ENCODE measurements around the gene SYNE1.

DNA sequence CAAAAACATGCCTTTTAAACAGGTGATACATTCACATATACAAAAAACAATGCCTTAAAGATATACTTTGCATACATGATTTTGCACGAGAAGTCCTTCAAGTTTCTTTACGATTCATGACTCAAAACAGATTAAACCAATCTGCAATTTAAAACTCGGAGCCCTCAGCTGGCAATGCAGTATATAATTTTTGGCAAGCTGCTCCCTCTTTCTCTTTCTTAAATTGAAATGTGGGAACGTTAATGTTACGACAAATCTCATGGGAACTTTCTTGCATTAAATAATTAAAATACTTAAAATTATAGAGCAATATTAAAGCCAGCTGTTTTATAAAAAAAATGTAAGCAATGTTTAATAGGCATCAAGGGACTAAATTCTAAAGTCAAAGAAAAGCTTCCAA lies 495.1 kb downstream of the SYNE1 start:
- TF ChIP-seq, protein P1, sequence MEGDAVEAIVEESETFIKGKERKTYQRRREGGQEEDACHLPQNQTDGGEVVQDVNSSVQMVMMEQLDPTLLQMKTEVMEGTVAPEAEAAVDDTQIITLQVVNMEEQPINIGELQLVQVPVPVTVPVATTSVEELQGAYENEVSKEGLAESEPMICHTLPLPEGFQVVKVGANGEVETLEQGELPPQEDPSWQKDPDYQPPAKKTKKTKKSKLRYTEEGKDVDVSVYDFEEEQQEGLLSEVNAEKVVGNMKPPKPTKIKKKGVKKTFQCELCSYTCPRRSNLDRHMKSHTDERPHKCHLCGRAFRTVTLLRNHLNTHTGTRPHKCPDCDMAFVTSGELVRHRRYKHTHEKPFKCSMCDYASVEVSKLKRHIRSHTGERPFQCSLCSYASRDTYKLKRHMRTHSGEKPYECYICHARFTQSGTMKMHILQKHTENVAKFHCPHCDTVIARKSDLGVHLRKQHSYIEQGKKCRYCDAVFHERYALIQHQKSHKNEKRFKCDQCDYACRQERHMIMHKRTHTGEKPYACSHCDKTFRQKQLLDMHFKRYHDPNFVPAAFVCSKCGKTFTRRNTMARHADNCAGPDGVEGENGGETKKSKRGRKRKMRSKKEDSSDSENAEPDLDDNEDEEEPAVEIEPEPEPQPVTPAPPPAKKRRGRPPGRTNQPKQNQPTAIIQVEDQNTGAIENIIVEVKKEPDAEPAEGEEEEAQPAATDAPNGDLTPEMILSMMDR (IDR thresholded peaks at IDR 0.05; ENCODE audit: low read depth, low read length, missing input control), result no peak
- TF ChIP-seq, protein P2, sequence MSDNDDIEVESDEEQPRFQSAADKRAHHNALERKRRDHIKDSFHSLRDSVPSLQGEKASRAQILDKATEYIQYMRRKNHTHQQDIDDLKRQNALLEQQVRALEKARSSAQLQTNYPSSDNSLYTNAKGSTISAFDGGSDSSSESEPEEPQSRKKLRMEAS (IDR thresholded peaks at IDR 0.05), result no peak
- TF ChIP-seq, protein P3, sequence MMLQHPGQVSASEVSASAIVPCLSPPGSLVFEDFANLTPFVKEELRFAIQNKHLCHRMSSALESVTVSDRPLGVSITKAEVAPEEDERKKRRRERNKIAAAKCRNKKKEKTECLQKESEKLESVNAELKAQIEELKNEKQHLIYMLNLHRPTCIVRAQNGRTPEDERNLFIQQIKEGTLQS (IDR thresholded peaks at IDR 0.05), result no peak
- TF ChIP-seq NR2F2 (IDR thresholded peaks at IDR 0.05) (no peak), TAF1 (conservative IDR thresholded peaks at IDR 0.05) (no peak), SP1 (IDR thresholded peaks at IDR 0.05) (no peak), YY1 (IDR thresholded peaks at IDR 0.05) (no peak), RAD21 (IDR thresholded peaks at IDR 0.05) (no peak), GABPA (IDR thresholded peaks at IDR 0.05 in 1 of 2, conservative IDR thresholded peaks at IDR 0.05 in 1 of 2) (no peak), JUND (IDR thresholded peaks at IDR 0.05) (no peak), RXRA (IDR thresholded peaks at IDR 0.05) (no peak)
- TF ChIP-seq, protein P4, sequence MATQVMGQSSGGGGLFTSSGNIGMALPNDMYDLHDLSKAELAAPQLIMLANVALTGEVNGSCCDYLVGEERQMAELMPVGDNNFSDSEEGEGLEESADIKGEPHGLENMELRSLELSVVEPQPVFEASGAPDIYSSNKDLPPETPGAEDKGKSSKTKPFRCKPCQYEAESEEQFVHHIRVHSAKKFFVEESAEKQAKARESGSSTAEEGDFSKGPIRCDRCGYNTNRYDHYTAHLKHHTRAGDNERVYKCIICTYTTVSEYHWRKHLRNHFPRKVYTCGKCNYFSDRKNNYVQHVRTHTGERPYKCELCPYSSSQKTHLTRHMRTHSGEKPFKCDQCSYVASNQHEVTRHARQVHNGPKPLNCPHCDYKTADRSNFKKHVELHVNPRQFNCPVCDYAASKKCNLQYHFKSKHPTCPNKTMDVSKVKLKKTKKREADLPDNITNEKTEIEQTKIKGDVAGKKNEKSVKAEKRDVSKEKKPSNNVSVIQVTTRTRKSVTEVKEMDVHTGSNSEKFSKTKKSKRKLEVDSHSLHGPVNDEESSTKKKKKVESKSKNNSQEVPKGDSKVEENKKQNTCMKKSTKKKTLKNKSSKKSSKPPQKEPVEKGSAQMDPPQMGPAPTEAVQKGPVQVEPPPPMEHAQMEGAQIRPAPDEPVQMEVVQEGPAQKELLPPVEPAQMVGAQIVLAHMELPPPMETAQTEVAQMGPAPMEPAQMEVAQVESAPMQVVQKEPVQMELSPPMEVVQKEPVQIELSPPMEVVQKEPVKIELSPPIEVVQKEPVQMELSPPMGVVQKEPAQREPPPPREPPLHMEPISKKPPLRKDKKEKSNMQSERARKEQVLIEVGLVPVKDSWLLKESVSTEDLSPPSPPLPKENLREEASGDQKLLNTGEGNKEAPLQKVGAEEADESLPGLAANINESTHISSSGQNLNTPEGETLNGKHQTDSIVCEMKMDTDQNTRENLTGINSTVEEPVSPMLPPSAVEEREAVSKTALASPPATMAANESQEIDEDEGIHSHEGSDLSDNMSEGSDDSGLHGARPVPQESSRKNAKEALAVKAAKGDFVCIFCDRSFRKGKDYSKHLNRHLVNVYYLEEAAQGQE (IDR thresholded peaks at IDR 0.05), result no peak
- TF ChIP-seq, protein P5, sequence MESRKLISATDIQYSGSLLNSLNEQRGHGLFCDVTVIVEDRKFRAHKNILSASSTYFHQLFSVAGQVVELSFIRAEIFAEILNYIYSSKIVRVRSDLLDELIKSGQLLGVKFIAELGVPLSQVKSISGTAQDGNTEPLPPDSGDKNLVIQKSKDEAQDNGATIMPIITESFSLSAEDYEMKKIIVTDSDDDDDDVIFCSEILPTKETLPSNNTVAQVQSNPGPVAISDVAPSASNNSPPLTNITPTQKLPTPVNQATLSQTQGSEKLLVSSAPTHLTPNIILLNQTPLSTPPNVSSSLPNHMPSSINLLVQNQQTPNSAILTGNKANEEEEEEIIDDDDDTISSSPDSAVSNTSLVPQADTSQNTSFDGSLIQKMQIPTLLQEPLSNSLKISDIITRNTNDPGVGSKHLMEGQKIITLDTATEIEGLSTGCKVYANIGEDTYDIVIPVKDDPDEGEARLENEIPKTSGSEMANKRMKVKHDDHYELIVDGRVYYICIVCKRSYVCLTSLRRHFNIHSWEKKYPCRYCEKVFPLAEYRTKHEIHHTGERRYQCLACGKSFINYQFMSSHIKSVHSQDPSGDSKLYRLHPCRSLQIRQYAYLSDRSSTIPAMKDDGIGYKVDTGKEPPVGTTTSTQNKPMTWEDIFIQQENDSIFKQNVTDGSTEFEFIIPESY (IDR thresholded peaks at IDR 0.05), result no peak
